ENCODE data around the gene C2orf92. TPM values are rescaled to one million over a fixed set of nuclear protein-coding genes. Genes with fewer than 3 reads are reported as not detected.
"Not testable (repeated sequence)": the region's sequence is repeated elsewhere in the genome, so short reads cannot be mapped to it uniquely, and the experiment has no call there.

Gene C2orf92
- total RNA-seq, 1 donor from 2014 or later, result 15.1 TPM

GRCh38 chr2:97678298-97678697, 8.8 kb downstream of the C2orf92 start:
- DNase-seq (ENCODE audit: low spot score), result no peak
- Mint-ChIP-seq H3K36me3 (ENCODE audit: low read depth, unreplicated experiment) (peaks cover 4% of the 10 kb centered on the region), H3K27me3 (ENCODE audit: unreplicated experiment) (no peaks in the 10 kb centered on the region), H3K4me3 (ENCODE audit: unreplicated experiment) (no peak overlapping the region), H3K9me3 (ENCODE audit: unreplicated experiment) (no peaks in the 10 kb centered on the region), H3K4me1 (ENCODE audit: unreplicated experiment) (peaks cover 13% of the 10 kb centered on the region), H3K27ac (ENCODE audit: unreplicated experiment) (no peak overlapping the region)
- no peak for TF ChIP-seq CTCF (IDR thresholded peaks at IDR 0.05; ENCODE audit: unreplicated experiment)

- not testable (repeated sequence) for H3K27ac Mint-ChIP-seq (ENCODE audit: unreplicated experiment); H3K4me3 Mint-ChIP-seq (ENCODE audit: unreplicated experiment); H3K36me3 Mint-ChIP-seq (ENCODE audit: low read depth, unreplicated experiment); H3K9me3 Mint-ChIP-seq (ENCODE audit: unreplicated experiment); H3K27me3 Mint-ChIP-seq (ENCODE audit: unreplicated experiment); DNase-seq (ENCODE audit: low spot score); H3K4me1 Mint-ChIP-seq (ENCODE audit: unreplicated experiment)
Observed at GRCh38 chr2:97687235-97687634, 17.7 kb downstream of the C2orf92 start.

GRCh38 chr2:97688062-97688827, 18.7 kb downstream of the C2orf92 start:
- Mint-ChIP-seq H3K36me3 (ENCODE audit: low read depth, unreplicated experiment) (no peaks in the 10 kb centered on the region), H3K27me3 (ENCODE audit: unreplicated experiment) (no peaks in the 10 kb centered on the region), H3K4me3 (ENCODE audit: unreplicated experiment) (no peak overlapping the region), H3K9me3 (ENCODE audit: unreplicated experiment) (no peaks in the 10 kb centered on the region), H3K4me1 (ENCODE audit: unreplicated experiment) (no peaks in the 10 kb centered on the region), H3K27ac (ENCODE audit: unreplicated experiment) (no peak overlapping the region)
- no peak for DNase-seq (ENCODE audit: low spot score)
- TF ChIP-seq CTCF (IDR thresholded peaks at IDR 0.05; ENCODE audit: unreplicated experiment), result no peak

GRCh38 chr2:97691166-97691565, 21.7 kb downstream of the C2orf92 start:
- H3K4me3 Mint-ChIP-seq (ENCODE audit: unreplicated experiment), result no peak overlapping the region
- DNase-seq (ENCODE audit: low spot score), result no peak
- H3K36me3 Mint-ChIP-seq (ENCODE audit: low read depth, unreplicated experiment), result no peaks in the 10 kb centered on the region
- H3K9me3 Mint-ChIP-seq (ENCODE audit: unreplicated experiment), result no peaks in the 10 kb centered on the region
- no peak for TF ChIP-seq CTCF (IDR thresholded peaks at IDR 0.05; ENCODE audit: unreplicated experiment)
- H3K27me3 Mint-ChIP-seq (ENCODE audit: unreplicated experiment), result no peaks in the 10 kb centered on the region
- no peaks in the 10 kb centered on the region for H3K4me1 Mint-ChIP-seq (ENCODE audit: unreplicated experiment)
- no peak overlapping the region for H3K27ac Mint-ChIP-seq (ENCODE audit: unreplicated experiment)

GRCh38 chr2:97693476-97693875, 24.0 kb downstream of the C2orf92 start:
- H3K9me3 Mint-ChIP-seq (ENCODE audit: unreplicated experiment), result no peaks in the 10 kb centered on the region
- H3K27ac Mint-ChIP-seq (ENCODE audit: unreplicated experiment), result no peak overlapping the region
- no peak for TF ChIP-seq CTCF (IDR thresholded peaks at IDR 0.05; ENCODE audit: unreplicated experiment)
- no peaks in the 10 kb centered on the region for H3K36me3 Mint-ChIP-seq (ENCODE audit: low read depth, unreplicated experiment)
- H3K4me3 Mint-ChIP-seq (ENCODE audit: unreplicated experiment), result no peak overlapping the region
- no peaks in the 10 kb centered on the region for H3K4me1 Mint-ChIP-seq (ENCODE audit: unreplicated experiment)
- no peaks in the 10 kb centered on the region for H3K27me3 Mint-ChIP-seq (ENCODE audit: unreplicated experiment)
- DNase-seq (ENCODE audit: low spot score), result no peak
